Activated CD4-positive, alpha-beta T cell treated with anti-CD3 and anti-CD28 coated beads, Interleukin-2, amount 10 ng/mL, durations not matched to agents 7 days and 5 days (primary cell): Measurements from ENCODE around the gene ELMO1. TPM values are rescaled to one million over a fixed set of nuclear protein-coding genes. Genes with fewer than 3 reads are reported as not detected.
A peak's percentile ranks its signal among the peaks of the same experiment; 100 is the strongest.

Source experiments
- CTCF ChIA-PET: fragments of 350-600 bp; sonication (Branson Sonifier 250); formaldehyde crosslinking; loops from one replicate; lab custom pipeline; 2021; ENCODE audit warnings: antibody characterized with exemption; lab: Charles Lee
- POLR2A ChIA-PET: fragments of 350-600 bp; sonication (Branson Sonifier 250); formaldehyde crosslinking; loops from one replicate; lab custom pipeline; 2021; ENCODE audit warnings: antibody characterized with exemption; lab: Charles Lee
- DNase-seq: peaks from one replicate; pipeline ENCODE4 v3.0.0-alpha.2; 2020
- H3K27ac Mint-ChIP-seq: one replicate; pipeline ENCODE4 v1.8.0; 2021; ENCODE audit warnings: mild to moderate bottlenecking, moderate library complexity, mixed read lengths
- H3K27me3 Mint-ChIP-seq: one replicate; pipeline ENCODE4 v1.8.0; 2021; ENCODE audit warnings: mixed read lengths
- H3K36me3 Mint-ChIP-seq: one replicate; pipeline ENCODE4 v1.8.0; 2021; ENCODE audit warnings: low read depth, mixed read lengths
- H3K4me1 Mint-ChIP-seq: one replicate; pipeline ENCODE4 v1.8.0; 2021; ENCODE audit warnings: mixed read lengths
- H3K4me3 Mint-ChIP-seq: one replicate; pipeline ENCODE4 v1.8.0; 2021; ENCODE audit warnings: mild to moderate bottlenecking, moderate library complexity, mixed read lengths
- H3K9me3 Mint-ChIP-seq: one replicate; pipeline ENCODE4 v1.8.0; 2021; ENCODE audit warnings: mixed read lengths
- total RNA-seq, 2 experiments: library from RNA; stranded (reverse); gene quantifications; one replicate each; pipeline ENCODE4 v1.2.3, GENCODE V29; 2021

Gene ELMO1
- total RNA-seq, 2 experiments from 2014 or later, result 99.8 to 142 TPM

GRCh38 chr7:37342176-37342687 lies 106.4 kb downstream of the ELMO1 start:
- no peak for DNase-seq
- peak overlapping the region; percentile 96 for H3K27ac Mint-ChIP-seq
- H3K36me3 Mint-ChIP-seq, result peaks cover 49% of the 10 kb centered on the region
- no peaks in the 10 kb centered on the region for H3K27me3 Mint-ChIP-seq
- H3K9me3 Mint-ChIP-seq, result no peaks in the 10 kb centered on the region
- peak overlapping the region; percentile 90 for H3K4me3 Mint-ChIP-seq
- peaks cover 69% of the 10 kb centered on the region for H3K4me1 Mint-ChIP-seq
- ChIA-PET POLR2A (no interaction called here), CTCF (interaction anchor here (0.6 to 2.3 kb wide), 6 partner anchors 9 to 81 kb away, joined by 3 to 14 read pairs (median 4); no protein-coding TSS in a partner anchor)

GRCh38 chr7:37341033-37341630 lies 107.5 kb downstream of the ELMO1 start:
- peaks cover 7% of the 10 kb centered on the region for H3K9me3 Mint-ChIP-seq
- ChIA-PET POLR2A (interaction anchor here (0.6 kb wide), 1 partner anchor 21 kb away, joined by 3 read pairs; no protein-coding TSS in a partner anchor), CTCF (interaction anchor here (0.6 to 2.3 kb wide), 3 partner anchors 11 to 56 kb away, joined by 3 to 11 read pairs (median 3); no protein-coding TSS in a partner anchor)
- H3K36me3 Mint-ChIP-seq, result peaks cover 60% of the 10 kb centered on the region
- H3K27ac Mint-ChIP-seq, result peak overlapping the region; percentile 96
- peaks cover 77% of the 10 kb centered on the region for H3K4me1 Mint-ChIP-seq
- H3K4me3 Mint-ChIP-seq, result peak overlapping the region; percentile 90
- H3K27me3 Mint-ChIP-seq, result no peaks in the 10 kb centered on the region
- no peak for DNase-seq

- Mint-ChIP-seq H3K9me3 (peaks cover 7% of the 10 kb centered on the region), H3K27me3 (no peaks in the 10 kb centered on the region), H3K27ac (no peak overlapping the region), H3K36me3 (peaks cover 75% of the 10 kb centered on the region), H3K4me3 (no peak overlapping the region), H3K4me1 (peaks cover 74% of the 10 kb centered on the region)
- no peak for DNase-seq
- ChIA-PET POLR2A (no interaction called here), CTCF (interaction anchor here (0.9 kb wide), 1 partner anchor 14 kb away, joined by 3 read pairs; no protein-coding TSS in a partner anchor)
Measured at GRCh38 chr7:37338966-37339365, 109.7 kb downstream of the ELMO1 start.

GRCh38 chr7:37337522-37337921 lies 111.1 kb downstream of the ELMO1 start:
- peaks cover 7% of the 10 kb centered on the region for H3K9me3 Mint-ChIP-seq
- DNase-seq, result no peak
- CTCF ChIA-PET, result no interaction called here
- peak overlapping the region; percentile 63 for H3K27ac Mint-ChIP-seq
- no peaks in the 10 kb centered on the region for H3K27me3 Mint-ChIP-seq
- H3K4me3 Mint-ChIP-seq, result no peak overlapping the region
- POLR2A ChIA-PET, result no interaction called here
- H3K4me1 Mint-ChIP-seq, result peaks cover 75% of the 10 kb centered on the region
- peaks cover 89% of the 10 kb centered on the region for H3K36me3 Mint-ChIP-seq

GRCh38 chr7:37336259-37336658 lies 112.4 kb downstream of the ELMO1 start:
- peaks cover 77% of the 10 kb centered on the region for H3K4me1 Mint-ChIP-seq
- POLR2A ChIA-PET, result interaction anchor here (0.9 kb wide), 1 partner anchor 63 kb away, joined by 3 read pairs; no protein-coding TSS in a partner anchor

GRCh38 chr7:37333075-37333474 lies 115.6 kb downstream of the ELMO1 start:
- Mint-ChIP-seq H3K27ac (no peak overlapping the region), H3K4me1 (peaks cover 64% of the 10 kb centered on the region), H3K27me3 (no peaks in the 10 kb centered on the region), H3K9me3 (peaks cover 9% of the 10 kb centered on the region), H3K36me3 (peaks cover 90% of the 10 kb centered on the region), H3K4me3 (no peak overlapping the region)
- no peak for DNase-seq
- ChIA-PET POLR2A (no interaction called here), CTCF (interaction anchor here (1.1 to 2.1 kb wide), 6 partner anchors 9 to 20 kb away, joined by 3 to 6 read pairs (median 4); no protein-coding TSS in a partner anchor)

More at GRCh38 chr7:37336259-37336658, 112.4 kb downstream of the ELMO1 start:
- CTCF ChIA-PET, result interaction anchor here (0.6 to 1.0 kb wide), 2 partner anchors 17 to 205 kb away, joined by 3 read pairs; no protein-coding TSS in a partner anchor
- Mint-ChIP-seq H3K27ac (peak overlapping the region; percentile 87), H3K27me3 (no peaks in the 10 kb centered on the region), H3K4me3 (peak overlapping the region; percentile 8), H3K36me3 (peaks cover 95% of the 10 kb centered on the region), H3K9me3 (peaks cover 9% of the 10 kb centered on the region)
- DNase-seq, result peak; percentile 33

GRCh38 chr7:37332243-37333016 lies 116.2 kb downstream of the ELMO1 start:
- Mint-ChIP-seq H3K27ac (no peak overlapping the region), H3K4me3 (no peak overlapping the region), H3K4me1 (peaks cover 64% of the 10 kb centered on the region)

GRCh38 chr7:37330775-37331174 lies 117.9 kb downstream of the ELMO1 start:
- ChIA-PET CTCF (interaction anchor here (0.5 to 1.3 kb wide), 4 partner anchors 18 to 117 kb away, joined by 3 read pairs; no protein-coding TSS in a partner anchor), POLR2A (no interaction called here)
- Mint-ChIP-seq H3K4me3 (no peak overlapping the region), H3K27ac (no peak overlapping the region), H3K36me3 (peaks cover 83% of the 10 kb centered on the region), H3K27me3 (no peaks in the 10 kb centered on the region), H3K4me1 (peaks cover 61% of the 10 kb centered on the region), H3K9me3 (peaks cover 2% of the 10 kb centered on the region)
- no peak for DNase-seq

More at GRCh38 chr7:37332243-37333016, 116.2 kb downstream of the ELMO1 start:
- Mint-ChIP-seq H3K27me3 (no peaks in the 10 kb centered on the region), H3K9me3 (peaks cover 9% of the 10 kb centered on the region), H3K36me3 (peaks cover 88% of the 10 kb centered on the region)
- DNase-seq, result no peak
- CTCF ChIA-PET, result interaction anchor here (1.1 to 1.8 kb wide), 4 partner anchors 10 to 20 kb away, joined by 3 to 5 read pairs (median 4); no protein-coding TSS in a partner anchor
- POLR2A ChIA-PET, result no interaction called here

GRCh38 chr7:37329940-37330339 lies 118.7 kb downstream of the ELMO1 start:
- Mint-ChIP-seq H3K27me3 (no peaks in the 10 kb centered on the region), H3K9me3 (peaks cover 2% of the 10 kb centered on the region), H3K27ac (no peak overlapping the region), H3K4me1 (peaks cover 53% of the 10 kb centered on the region), H3K4me3 (no peak overlapping the region), H3K36me3 (peaks cover 82% of the 10 kb centered on the region)
- no peak for DNase-seq
- CTCF ChIA-PET, result interaction anchor here (0.5 kb wide), 1 partner anchor 118 kb away, joined by 3 read pairs; no protein-coding TSS in a partner anchor
- POLR2A ChIA-PET, result no interaction called here

GRCh38 chr7:37327288-37327687 lies 121.4 kb downstream of the ELMO1 start:
- Mint-ChIP-seq H3K27ac (no peak overlapping the region), H3K4me3 (no peak overlapping the region), H3K4me1 (peaks cover 37% of the 10 kb centered on the region), H3K9me3 (peaks cover under 1% of the 10 kb centered on the region), H3K36me3 (peaks cover 69% of the 10 kb centered on the region), H3K27me3 (no peaks in the 10 kb centered on the region)
- DNase-seq, result no peak
- ChIA-PET POLR2A (no interaction called here), CTCF (no interaction called here)

GRCh38 chr7:37323966-37324365 lies 124.7 kb downstream of the ELMO1 start:
- CTCF ChIA-PET, result interaction anchor here (2.1 kb wide), 1 partner anchor 14 kb away, joined by 8 read pairs; no protein-coding TSS in a partner anchor

GRCh38 chr7:37322831-37323230 lies 125.8 kb downstream of the ELMO1 start:
- Mint-ChIP-seq H3K4me1 (peaks cover 13% of the 10 kb centered on the region), H3K27ac (no peak overlapping the region), H3K4me3 (no peak overlapping the region), H3K36me3 (peaks cover 34% of the 10 kb centered on the region), H3K27me3 (no peaks in the 10 kb centered on the region), H3K9me3 (no peaks in the 10 kb centered on the region)
- CTCF ChIA-PET, result interaction anchor here (0.8 to 2.1 kb wide), 6 partner anchors 11 to 39 kb away, joined by 3 to 8 read pairs (median 3); no protein-coding TSS in a partner anchor
- no peak for DNase-seq
- POLR2A ChIA-PET, result no interaction called here

More at GRCh38 chr7:37323966-37324365, 124.7 kb downstream of the ELMO1 start:
- peaks cover 42% of the 10 kb centered on the region for H3K36me3 Mint-ChIP-seq
- H3K4me1 Mint-ChIP-seq, result peaks cover 18% of the 10 kb centered on the region
- H3K27me3 Mint-ChIP-seq, result no peaks in the 10 kb centered on the region
- POLR2A ChIA-PET, result no interaction called here
- H3K9me3 Mint-ChIP-seq, result no peaks in the 10 kb centered on the region
- H3K27ac Mint-ChIP-seq, result no peak overlapping the region
- DNase-seq, result no peak
- no peak overlapping the region for H3K4me3 Mint-ChIP-seq
